HAP-1 (cell line): ENCODE data around the gene TMPRSS5.

Experiments
- DNase-seq, 2 experiments: peaks; one replicate each; pipeline ENCODE4 v3.0.0-alpha.2; 2016 to 2020; ENCODE audit warnings: low spot score in 2 of 2
- H3K27me3 ChIP-seq: fragments of 250-450 bp; sonication (Bioruptor Pico); 2 replicates; pipeline ENCODE4 v1.5.1; 2020; ENCODE audit warnings: low read depth, mild to moderate bottlenecking, moderate library complexity
- H3K36me3 ChIP-seq: fragments of 250-450 bp; sonication (Bioruptor Pico); replicated peaks from 2 replicates; pipeline ENCODE4 v1.5.1; 2020; ENCODE audit warnings: mild to moderate bottlenecking
- H3K4me1 ChIP-seq: fragments of 250-450 bp; sonication (Bioruptor Pico); 2 replicates; pipeline ENCODE4 v1.5.1; 2020; ENCODE audit warnings: mild to moderate bottlenecking
- H3K4me3 ChIP-seq: fragments of 250-450 bp; sonication (Bioruptor Pico); 2 replicates; pipeline ENCODE4 v1.5.1; 2020; ENCODE audit warnings: mild to moderate bottlenecking, moderate library complexity
- H3K9me3 ChIP-seq: fragments of 250-450 bp; sonication (Bioruptor Pico); 2 replicates; pipeline ENCODE4 v1.5.1; 2020; ENCODE audit warnings: mild to moderate bottlenecking, moderate library complexity
- in situ Hi-C: fragments of 300-500 bp; cut with MboI; formaldehyde crosslinking; loops from 3 replicates; pipeline ENCODE4 v1.14.3; 2020; ENCODE audit warnings: low sequenced_read_pairs, inconsistent platforms, mixed read lengths

TMPRSS5 gene

DNA sequence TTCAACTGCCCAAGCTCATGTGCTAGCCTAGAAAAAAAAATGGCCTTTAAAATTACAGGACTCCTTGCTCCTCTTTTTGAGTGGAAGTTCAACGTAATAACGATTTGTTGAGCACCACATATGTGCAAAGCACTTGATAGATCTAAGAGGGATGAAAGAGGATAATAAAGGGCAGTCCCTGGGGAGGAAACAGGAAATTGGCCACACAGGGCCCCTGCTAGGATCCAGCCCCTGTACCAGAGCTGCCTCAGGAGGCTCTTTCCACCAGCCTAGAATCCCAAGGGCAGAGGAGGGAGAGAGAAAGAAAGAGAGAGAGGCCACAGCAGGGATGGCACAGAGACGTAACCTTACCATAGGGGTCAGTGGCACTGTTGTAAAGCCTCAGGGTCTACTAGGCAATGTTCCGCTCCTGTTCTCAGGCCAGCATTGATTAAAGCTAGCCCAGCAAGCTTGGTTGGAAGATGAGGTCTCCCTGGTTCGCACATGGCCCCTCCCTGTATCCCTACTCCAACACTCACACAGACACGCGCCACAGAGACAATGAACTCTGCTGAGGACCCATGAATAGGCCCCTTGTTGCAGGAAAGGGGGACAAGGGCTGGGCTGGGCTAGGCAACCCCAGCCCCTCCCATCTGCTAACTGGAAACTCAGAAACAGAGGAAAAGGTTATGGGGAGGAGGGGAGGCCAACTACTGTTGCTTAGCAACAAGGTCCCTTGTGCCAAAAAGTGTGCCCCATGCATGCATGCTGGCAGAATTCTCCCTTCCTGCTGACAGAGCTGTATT lies at the start of gene TMPRSS5:
TMPRSS5 (minus strand) TSS at position 438 of the 785 bp plus-strand sequence; CDS start at position 354, 84 bp downstream.
- no peaks in the 10 kb centered on the region for H3K4me1 ChIP-seq
- no peaks in the 10 kb centered on the region for H3K36me3 ChIP-seq
- DNase-seq = no peak
- no peaks in the 10 kb centered on the region for H3K27me3 ChIP-seq
- in situ Hi-C loops = no loop called here
- peaks cover 4% of the 10 kb centered on the region; the same call in 1 of the 2 replicates for H3K9me3 ChIP-seq
- H3K4me3 ChIP-seq = no peak within 1 kb of the TSS

DNA sequence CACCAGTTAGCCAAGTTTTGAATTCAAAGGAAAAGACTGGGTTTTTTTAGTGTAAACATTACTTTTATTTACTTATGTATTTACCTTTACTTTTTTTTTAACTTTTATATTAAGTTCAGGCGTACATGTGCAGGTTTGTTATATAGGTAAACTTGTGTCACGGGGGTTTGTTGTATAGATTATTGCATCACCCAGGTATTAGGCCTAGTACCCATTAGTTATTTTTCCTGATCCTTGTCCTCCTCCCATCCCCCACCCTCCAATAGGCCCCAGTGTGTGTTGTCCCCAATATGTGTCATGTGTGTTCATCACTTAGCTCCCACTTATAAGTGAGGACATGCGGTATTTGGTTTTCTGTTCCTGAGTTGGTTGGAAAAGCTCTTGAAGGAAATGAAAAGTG lies 46.8 kb upstream of the TMPRSS5 start:
- no peak overlapping the region for H3K4me3 ChIP-seq
- in situ Hi-C loops = no loop called here
- no peak for DNase-seq

DNA sequence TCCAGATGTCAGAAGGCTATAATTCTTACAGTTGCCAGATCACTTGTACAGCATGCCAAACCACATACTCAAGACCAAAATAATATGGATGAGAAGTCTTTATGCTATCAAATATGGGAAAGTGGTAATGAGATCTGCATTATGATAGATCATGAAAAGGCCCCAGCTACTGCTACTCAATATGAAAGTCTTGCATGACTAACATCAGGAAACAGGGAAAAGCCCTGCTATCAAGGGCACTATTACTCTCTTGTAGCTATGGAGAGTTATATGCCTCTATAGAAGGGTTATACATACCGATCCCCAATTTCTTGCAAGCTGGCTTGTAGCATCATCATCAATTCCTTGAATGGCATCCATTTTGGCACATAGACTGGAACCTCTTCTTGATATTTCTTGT lies 30.2 kb upstream of the TMPRSS5 start:
- Histone ChIP-seq H3K36me3 (peaks cover 48% of the 10 kb centered on the region), H3K4me3 (no peak overlapping the region), H3K9me3 (no peaks in the 10 kb centered on the region), H3K27me3 (no peaks in the 10 kb centered on the region), H3K4me1 (peaks cover 4% of the 10 kb centered on the region)
- DNase-seq = no peak
- in situ Hi-C loops = loop anchor here (10.0 kb wide), 1 partner anchor 432 kb away; no protein-coding TSS in a partner anchor

More for the DNA sequence above, 46.8 kb upstream of the TMPRSS5 start:
- Histone ChIP-seq H3K4me1 (no peaks in the 10 kb centered on the region), H3K36me3 (peaks cover 33% of the 10 kb centered on the region), H3K9me3 (no peaks in the 10 kb centered on the region), H3K27me3 (no peaks in the 10 kb centered on the region)

DNA sequence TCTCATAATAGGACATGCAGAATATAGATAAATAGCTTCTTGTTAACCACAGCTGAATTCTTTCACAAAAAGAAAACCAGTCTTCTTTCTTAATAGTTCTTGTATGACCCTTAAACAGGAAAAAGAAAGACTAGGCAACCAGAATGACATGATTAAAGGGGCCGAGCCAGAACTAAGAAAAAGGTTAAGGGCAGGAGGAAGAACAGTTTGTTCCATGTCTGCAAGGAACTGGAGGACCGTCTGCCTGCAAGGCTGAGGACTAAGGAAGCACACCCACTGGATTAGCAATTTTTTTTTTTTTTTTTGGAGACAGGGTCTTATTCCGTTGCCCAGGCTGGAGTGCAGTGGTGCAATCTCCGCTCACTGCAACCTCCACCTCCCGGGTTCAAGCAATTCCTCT lies 26.0 kb upstream of the TMPRSS5 start:
- no peaks in the 10 kb centered on the region for H3K4me1 ChIP-seq
- no peak overlapping the region for H3K4me3 ChIP-seq
- no peak for DNase-seq
- in situ Hi-C loops = loop anchor here (10.0 kb wide), 1 partner anchor 427 kb away; no protein-coding TSS in a partner anchor
- peaks cover 30% of the 10 kb centered on the region for H3K36me3 ChIP-seq
- H3K9me3 ChIP-seq = no peaks in the 10 kb centered on the region
- H3K27me3 ChIP-seq = no peaks in the 10 kb centered on the region

DNA sequence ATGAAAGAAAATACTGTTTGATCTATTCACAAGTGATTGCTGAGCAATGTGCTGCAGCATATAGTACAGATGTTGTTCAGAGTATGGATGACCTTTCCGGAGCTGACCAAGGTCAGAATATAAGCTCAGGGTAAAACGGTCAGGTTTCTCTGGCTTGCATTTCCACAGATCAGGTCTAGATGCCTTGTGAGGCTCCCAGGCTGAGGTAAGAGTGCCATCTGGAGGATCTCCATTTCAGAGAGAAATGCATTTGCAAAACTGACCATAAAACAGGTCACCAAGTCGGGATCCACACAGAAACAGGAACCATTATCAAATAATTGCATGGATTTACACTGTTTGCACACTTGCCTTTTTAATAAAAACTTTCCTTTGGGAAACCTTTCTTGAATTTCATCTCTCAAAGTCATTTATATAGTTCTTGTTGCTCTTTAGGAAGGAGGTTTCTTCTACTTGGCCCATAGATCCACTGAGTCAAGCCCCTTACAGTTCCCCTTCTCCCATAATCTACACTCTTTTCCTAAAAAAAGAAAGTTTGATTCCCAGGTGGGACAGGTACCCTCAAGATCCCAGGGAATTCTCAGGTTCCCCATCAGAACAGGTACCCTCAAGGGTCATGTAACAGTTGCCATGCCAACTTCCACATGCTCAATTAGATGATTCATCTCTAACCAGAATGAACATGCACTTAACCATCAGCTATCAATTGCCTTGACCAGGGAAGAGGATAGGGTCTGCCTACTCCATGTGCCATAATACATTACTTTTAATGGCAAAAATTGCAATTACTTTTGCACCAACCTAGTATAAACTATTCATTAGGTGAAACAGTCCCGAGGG lies 25.0 kb upstream of the TMPRSS5 start:
- Histone ChIP-seq H3K9me3 (no peaks in the 10 kb centered on the region), H3K36me3 (peaks cover 21% of the 10 kb centered on the region), H3K27me3 (no peaks in the 10 kb centered on the region), H3K4me1 (no peaks in the 10 kb centered on the region), H3K4me3 (no peak overlapping the region)
- in situ Hi-C loops = loop anchor here (10.0 kb wide), 1 partner anchor 426 kb away; no protein-coding TSS in a partner anchor
- peak; percentile 23 to 25 for DNase-seq

DNA sequence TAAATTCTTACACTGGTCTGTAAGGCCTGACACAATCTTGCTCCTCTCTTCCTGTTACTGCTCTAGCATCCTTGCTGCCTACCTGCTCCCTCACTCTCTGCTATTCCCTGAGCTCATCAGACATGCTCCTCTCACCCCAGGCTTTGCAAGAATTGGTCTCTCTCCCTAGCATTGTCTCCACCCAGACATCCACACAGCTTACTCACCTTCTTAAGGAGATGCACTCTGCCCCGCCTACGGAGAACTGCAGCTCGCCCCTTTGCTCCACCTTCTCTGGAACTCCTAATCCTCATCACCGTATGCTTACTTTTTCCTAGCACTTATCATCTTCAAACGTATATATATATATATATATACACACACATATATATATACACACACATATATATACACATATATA lies 23.3 kb upstream of the TMPRSS5 start:
- no peak for DNase-seq
- Histone ChIP-seq H3K27me3 (no peaks in the 10 kb centered on the region), H3K4me1 (no peaks in the 10 kb centered on the region), H3K9me3 (no peaks in the 10 kb centered on the region), H3K4me3 (no peak overlapping the region), H3K36me3 (peaks cover 13% of the 10 kb centered on the region)
- in situ Hi-C loops = no loop called here

DNA sequence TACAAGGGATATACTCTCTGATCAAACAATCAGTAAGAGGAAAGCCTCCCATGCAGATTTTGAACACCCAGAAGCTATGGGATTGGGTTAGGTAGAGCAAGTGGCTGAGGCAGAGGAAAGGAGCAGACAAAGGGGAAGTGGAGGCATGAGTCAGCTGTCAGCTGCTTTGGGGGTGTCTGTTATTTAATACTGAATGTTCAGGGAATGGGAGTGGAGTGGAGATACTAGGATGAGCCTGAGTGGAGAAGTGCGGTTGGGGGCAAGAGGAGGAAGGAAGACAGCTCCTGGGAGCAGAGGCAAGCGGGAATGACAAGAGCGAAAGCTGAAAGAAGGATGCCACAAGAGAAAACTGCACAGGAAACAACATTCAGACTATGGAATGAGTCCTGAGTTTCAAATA lies 22.7 kb upstream of the TMPRSS5 start:
- in situ Hi-C loops = no loop called here
- peaks cover 7% of the 10 kb centered on the region for H3K36me3 ChIP-seq
- no peaks in the 10 kb centered on the region for H3K27me3 ChIP-seq
- DNase-seq = no peak
- H3K4me3 ChIP-seq = no peak overlapping the region
- H3K4me1 ChIP-seq = no peaks in the 10 kb centered on the region
- no peaks in the 10 kb centered on the region for H3K9me3 ChIP-seq

DNA sequence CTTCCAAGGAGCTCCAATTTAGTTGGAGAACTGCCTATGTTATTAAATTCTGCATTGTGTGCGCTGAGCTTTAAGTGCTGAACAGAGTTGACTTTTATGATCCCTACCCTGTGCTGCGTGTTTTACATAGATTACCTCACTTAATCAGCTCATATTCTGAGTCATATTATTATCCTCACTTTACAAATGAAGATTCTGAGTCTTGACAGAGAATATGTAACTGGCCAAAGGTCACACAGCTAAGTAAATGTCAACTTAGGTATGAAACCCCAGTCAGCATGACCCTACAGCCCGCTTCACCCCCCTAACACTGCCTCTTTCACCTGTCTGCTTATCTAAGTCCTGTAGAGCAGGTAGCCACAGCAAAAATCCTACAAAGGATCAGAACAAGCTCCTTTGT lies 19.8 kb upstream of the TMPRSS5 start:
- no peak for DNase-seq
- Histone ChIP-seq H3K4me1 (no peaks in the 10 kb centered on the region), H3K27me3 (no peaks in the 10 kb centered on the region), H3K4me3 (no peak overlapping the region), H3K36me3 (no peaks in the 10 kb centered on the region), H3K9me3 (no peaks in the 10 kb centered on the region)
- in situ Hi-C loops = no loop called here

DNA sequence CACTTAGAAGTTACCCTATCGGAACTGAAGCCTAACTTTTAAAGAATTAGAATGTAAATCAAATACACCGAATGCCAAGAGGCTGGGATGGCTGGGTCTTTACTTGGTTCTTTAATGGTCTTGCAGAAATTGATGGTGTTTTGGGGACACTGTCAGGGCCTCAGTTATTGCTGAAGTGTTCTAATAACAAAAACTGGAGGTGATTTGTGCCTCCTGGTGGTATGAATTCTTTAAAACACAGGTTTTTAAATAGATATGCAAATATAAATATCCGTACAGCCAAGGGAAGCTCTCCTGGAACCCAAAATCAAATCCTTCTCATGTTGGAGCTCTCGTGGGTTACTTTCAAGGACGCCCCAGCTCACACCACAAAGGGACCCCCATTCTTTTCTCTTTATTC lies 19.3 kb upstream of the TMPRSS5 start:
- H3K36me3 ChIP-seq = no peaks in the 10 kb centered on the region
- no peaks in the 10 kb centered on the region for H3K27me3 ChIP-seq
- in situ Hi-C loops = no loop called here
- DNase-seq = no peak
- H3K9me3 ChIP-seq = no peaks in the 10 kb centered on the region
- H3K4me1 ChIP-seq = no peaks in the 10 kb centered on the region
- H3K4me3 ChIP-seq = no peak overlapping the region

DNA sequence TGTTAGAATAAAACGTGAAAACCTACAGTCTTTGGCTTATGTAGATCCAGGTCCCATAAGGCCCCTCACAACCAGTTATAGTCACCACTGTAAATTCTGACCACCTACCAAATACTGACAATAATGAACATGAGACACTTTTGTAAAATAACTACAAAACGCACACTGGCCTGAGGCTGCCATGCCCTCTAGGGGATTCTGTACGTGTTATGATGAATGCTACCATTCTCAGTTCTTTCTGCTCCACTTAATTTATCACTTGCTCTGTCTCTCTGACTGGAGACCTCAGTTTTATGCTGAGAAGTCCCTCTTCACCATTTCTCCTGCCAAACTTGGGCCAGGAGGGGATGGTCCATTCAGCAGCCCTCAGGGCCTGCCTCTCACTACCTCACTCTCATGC lies 18.7 kb upstream of the TMPRSS5 start:
- H3K4me3 ChIP-seq = no peak overlapping the region
- H3K9me3 ChIP-seq = no peaks in the 10 kb centered on the region
- H3K4me1 ChIP-seq = no peaks in the 10 kb centered on the region
- H3K36me3 ChIP-seq = no peaks in the 10 kb centered on the region; the same call in 1 of the 2 replicates
- in situ Hi-C loops = no loop called here
- H3K27me3 ChIP-seq = no peaks in the 10 kb centered on the region
- DNase-seq = no peak

DNA sequence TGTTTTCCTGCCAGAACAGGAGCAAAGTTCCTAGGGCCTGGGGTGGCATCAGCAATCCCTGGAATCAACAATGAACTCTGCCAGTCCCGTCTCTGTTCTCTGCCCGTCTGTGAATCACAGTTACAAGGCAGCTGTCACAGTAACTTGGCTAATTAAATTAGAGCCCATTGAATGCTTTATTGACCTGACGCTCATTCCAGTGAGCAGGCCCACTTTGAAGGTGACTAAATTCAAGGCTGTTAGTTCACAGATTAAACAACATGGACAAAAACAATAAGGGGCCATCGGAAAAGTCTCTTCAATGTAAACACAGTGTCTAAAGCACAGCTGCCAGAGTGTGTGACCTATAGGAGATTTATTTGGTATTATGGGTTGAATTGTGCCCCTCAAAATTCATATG lies 17.7 kb upstream of the TMPRSS5 start:
- no peak for DNase-seq
- no peak overlapping the region for H3K4me3 ChIP-seq
- no peaks in the 10 kb centered on the region for H3K9me3 ChIP-seq
- H3K27me3 ChIP-seq = no peaks in the 10 kb centered on the region
- no peaks in the 10 kb centered on the region for H3K4me1 ChIP-seq
- H3K36me3 ChIP-seq = no peaks in the 10 kb centered on the region; the same call in 1 of the 2 replicates
- in situ Hi-C loops = no loop called here

DNA sequence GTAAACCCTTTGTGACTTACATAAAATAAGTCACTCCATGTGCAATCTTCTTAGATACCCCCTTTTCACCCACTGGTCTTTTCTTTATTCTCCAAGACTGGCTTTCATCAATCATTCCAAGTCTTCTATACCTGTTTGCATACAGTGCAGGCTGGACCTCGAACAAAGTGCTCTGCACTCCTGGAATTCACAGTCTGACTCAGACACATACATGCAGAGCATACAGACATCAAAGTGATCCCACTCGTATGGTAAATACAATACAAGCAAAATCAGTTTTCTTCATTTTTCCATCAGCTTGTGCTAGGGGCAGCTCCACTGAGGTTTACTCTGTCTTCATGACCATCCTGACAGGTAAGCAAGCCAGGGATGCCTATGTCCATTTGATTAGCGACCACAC lies 16.8 kb upstream of the TMPRSS5 start:
- Histone ChIP-seq H3K36me3 (no peaks in the 10 kb centered on the region; the same call in 1 of the 2 replicates), H3K9me3 (no peaks in the 10 kb centered on the region), H3K27me3 (no peaks in the 10 kb centered on the region), H3K4me1 (no peaks in the 10 kb centered on the region), H3K4me3 (no peak overlapping the region)
- in situ Hi-C loops = no loop called here
- DNase-seq = no peak

DNA sequence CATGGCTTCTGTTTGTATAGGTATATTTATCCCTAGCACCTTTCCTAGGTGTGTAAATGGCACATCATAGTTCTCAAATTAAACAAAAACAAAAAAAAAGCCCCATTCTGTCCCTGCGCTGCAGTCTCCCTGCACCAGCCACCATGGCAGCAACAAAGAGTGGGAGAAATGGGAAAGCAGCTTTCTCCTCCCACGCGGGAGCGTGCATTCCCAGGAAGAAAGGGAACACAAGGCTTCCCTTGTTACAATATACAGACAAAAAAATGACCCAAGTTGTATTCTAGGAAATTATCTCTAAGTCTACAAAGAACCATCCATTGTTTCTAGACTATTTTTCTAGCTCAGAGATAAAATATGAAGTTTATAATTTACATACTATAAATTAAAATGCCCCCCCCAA lies 16.1 kb upstream of the TMPRSS5 start:
- H3K9me3 ChIP-seq = no peaks in the 10 kb centered on the region
- H3K27me3 ChIP-seq = no peaks in the 10 kb centered on the region
- no peaks in the 10 kb centered on the region for H3K4me1 ChIP-seq
- in situ Hi-C loops = no loop called here
- H3K36me3 ChIP-seq = no peaks in the 10 kb centered on the region; the same call in 1 of the 2 replicates
- H3K4me3 ChIP-seq = no peak overlapping the region
- DNase-seq = no peak
